ENCODE data around the gene LHFPL6. TPM values are rescaled to one million over a fixed set of nuclear protein-coding genes. Genes with fewer than 3 reads are reported as not detected.

The LHFPL6 gene
- total and polyA plus RNA-seq, 2 experiments from 2014 or later, result 7.8 to 9.5 TPM

DNA sequence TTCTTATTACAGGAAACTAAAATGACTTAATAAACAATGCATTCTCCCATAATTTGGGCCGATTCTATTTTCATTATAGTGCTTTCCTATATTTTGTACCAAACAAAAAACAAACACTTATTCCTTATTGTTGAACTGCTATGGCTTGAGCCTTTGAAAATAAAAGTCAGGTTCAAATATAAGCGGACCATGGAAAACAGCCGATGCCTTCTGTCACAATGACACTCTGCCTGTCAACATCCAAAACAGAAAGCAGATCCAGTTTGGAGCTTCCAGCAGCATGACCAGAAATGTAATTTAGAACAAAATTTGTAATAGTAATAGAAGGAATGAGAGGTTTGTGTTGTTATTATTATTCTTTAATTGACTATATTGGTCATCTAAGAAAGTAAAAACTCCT, 194.5 kb downstream of the LHFPL6 start:
- no peak overlapping the region for H3K4me2 ChIP-seq
- H3K9me2 ChIP-seq (ENCODE audit: insufficient read depth), result no peaks in the 10 kb centered on the region
- no peak overlapping the region for H3K4me3 Mint-ChIP-seq
- no peak for TF ChIP-seq JUNB (IDR thresholded peaks at IDR 0.05; ENCODE audit: unreplicated experiment)
- no peak for TF ChIP-seq ZNF114 (CRISPR knock-in tag; IDR thresholded peaks at IDR 0.05)
- no peak for TF ChIP-seq EZH2phosphoT487 (IDR thresholded peaks at IDR 0.05; ENCODE audit: unreplicated experiment)
- no peak for TF ChIP-seq CREB1 (CRISPR knock-in tag; IDR thresholded peaks at IDR 0.05; ENCODE audit: low read depth)
- TF ChIP-seq, protein P1, sequence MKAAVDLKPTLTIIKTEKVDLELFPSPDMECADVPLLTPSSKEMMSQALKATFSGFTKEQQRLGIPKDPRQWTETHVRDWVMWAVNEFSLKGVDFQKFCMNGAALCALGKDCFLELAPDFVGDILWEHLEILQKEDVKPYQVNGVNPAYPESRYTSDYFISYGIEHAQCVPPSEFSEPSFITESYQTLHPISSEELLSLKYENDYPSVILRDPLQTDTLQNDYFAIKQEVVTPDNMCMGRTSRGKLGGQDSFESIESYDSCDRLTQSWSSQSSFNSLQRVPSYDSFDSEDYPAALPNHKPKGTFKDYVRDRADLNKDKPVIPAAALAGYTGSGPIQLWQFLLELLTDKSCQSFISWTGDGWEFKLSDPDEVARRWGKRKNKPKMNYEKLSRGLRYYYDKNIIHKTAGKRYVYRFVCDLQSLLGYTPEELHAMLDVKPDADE (IDR thresholded peaks at IDR 0.05), result no peak
- TF ChIP-seq, protein P2, sequence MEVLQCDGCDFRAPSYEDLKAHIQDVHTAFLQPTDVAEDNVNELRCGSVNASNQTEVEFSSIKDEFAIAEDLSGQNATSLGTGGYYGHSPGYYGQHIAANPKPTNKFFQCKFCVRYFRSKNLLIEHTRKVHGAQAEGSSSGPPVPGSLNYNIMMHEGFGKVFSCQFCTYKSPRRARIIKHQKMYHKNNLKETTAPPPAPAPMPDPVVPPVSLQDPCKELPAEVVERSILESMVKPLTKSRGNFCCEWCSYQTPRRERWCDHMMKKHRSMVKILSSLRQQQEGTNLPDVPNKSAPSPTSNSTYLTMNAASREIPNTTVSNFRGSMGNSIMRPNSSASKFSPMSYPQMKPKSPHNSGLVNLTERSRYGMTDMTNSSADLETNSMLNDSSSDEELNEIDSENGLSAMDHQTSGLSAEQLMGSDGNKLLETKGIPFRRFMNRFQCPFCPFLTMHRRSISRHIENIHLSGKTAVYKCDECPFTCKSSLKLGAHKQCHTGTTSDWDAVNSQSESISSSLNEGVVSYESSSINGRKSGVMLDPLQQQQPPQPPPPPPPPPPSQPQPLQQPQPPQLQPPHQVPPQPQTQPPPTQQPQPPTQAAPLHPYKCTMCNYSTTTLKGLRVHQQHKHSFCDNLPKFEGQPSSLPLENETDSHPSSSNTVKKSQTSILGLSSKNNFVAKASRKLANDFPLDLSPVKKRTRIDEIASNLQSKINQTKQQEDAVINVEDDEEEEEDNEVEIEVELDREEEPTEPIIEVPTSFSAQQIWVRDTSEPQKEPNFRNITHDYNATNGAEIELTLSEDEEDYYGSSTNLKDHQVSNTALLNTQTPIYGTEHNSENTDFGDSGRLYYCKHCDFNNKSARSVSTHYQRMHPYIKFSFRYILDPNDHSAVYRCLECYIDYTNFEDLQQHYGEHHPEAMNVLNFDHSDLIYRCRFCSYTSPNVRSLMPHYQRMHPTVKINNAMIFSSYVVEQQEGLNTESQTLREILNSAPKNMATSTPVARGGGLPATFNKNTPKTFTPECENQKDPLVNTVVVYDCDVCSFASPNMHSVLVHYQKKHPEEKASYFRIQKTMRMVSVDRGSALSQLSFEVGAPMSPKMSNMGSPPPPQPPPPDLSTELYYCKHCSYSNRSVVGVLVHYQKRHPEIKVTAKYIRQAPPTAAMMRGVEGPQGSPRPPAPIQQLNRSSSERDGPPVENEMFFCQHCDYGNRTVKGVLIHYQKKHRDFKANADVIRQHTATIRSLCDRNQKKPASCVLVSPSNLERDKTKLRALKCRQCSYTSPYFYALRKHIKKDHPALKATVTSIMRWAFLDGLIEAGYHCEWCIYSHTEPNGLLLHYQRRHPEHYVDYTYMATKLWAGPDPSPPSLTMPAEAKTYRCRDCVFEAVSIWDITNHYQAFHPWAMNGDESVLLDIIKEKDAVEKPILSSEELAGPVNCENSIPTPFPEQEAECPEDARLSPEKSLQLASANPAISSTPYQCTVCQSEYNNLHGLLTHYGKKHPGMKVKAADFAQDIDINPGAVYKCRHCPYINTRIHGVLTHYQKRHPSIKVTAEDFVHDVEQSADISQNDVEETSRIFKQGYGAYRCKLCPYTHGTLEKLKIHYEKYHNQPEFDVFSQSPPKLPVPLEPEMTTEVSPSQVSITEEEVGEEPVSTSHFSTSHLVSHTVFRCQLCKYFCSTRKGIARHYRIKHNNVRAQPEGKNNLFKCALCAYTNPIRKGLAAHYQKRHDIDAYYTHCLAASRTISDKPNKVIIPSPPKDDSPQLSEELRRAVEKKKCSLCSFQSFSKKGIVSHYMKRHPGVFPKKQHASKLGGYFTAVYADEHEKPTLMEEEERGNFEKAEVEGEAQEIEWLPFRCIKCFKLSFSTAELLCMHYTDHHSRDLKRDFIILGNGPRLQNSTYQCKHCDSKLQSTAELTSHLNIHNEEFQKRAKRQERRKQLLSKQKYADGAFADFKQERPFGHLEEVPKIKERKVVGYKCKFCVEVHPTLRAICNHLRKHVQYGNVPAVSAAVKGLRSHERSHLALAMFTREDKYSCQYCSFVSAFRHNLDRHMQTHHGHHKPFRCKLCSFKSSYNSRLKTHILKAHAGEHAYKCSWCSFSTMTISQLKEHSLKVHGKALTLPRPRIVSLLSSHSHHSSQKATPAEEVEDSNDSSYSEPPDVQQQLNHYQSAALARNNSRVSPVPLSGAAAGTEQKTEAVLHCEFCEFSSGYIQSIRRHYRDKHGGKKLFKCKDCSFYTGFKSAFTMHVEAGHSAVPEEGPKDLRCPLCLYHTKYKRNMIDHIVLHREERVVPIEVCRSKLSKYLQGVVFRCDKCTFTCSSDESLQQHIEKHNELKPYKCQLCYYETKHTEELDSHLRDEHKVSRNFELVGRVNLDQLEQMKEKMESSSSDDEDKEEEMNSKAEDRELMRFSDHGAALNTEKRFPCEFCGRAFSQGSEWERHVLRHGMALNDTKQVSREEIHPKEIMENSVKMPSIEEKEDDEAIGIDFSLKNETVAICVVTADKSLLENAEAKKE (CRISPR knock-in tag; IDR thresholded peaks at IDR 0.05), result no peak
- TF ChIP-seq STAT1 (IDR thresholded peaks at IDR 0.05; ENCODE audit: unreplicated experiment), result no peak
- no peak overlapping the region for H3K27ac Mint-ChIP-seq
- H2AFZ ChIP-seq, result no peak overlapping the region
- H3K36me3 Mint-ChIP-seq (ENCODE audit: low read depth), result no peaks in the 10 kb centered on the region
- H4K20me1 ChIP-seq (replicated peaks; ENCODE audit: insufficient read depth), result no peaks in the 10 kb centered on the region
- no peaks in the 10 kb centered on the region for H3F3A ChIP-seq (replicated peaks; ENCODE audit: low read depth)
- DNase-seq (ENCODE audit: low spot score) (no peak), ATAC-seq (no peak)
- H3K4me1 ChIP-seq (ENCODE audit: insufficient read depth), result peaks cover 45% of the 10 kb centered on the region
- H3K4me1 Mint-ChIP-seq, result peaks cover 57% of the 10 kb centered on the region
- no peaks in the 10 kb centered on the region for H3K9me3 Mint-ChIP-seq
- H3K27me3 Mint-ChIP-seq (ENCODE audit: insufficient read depth, low read depth, poor library complexity), result peaks cover 4% of the 10 kb centered on the region
- no peak overlapping the region for H3K27ac ChIP-seq (ENCODE audit: low read depth)
- no peaks in the 10 kb centered on the region for H3K36me3 ChIP-seq (ENCODE audit: insufficient read depth)
- H3K79me2 ChIP-seq (replicated peaks; ENCODE audit: insufficient read depth), result no peaks in the 10 kb centered on the region
- no peak overlapping the region for H3K4me3 ChIP-seq
- no peaks in the 10 kb centered on the region for H3K27me3 ChIP-seq (ENCODE audit: insufficient read depth)

Measured in GM23338 (cell line).